GM19467 (cell line): ENCODE measurements around the gene FOXP1.

ENCODE experiments used
- ATAC-seq: cut with Tn5 transposase; IDR thresholded peaks from one replicate; pipeline ENCODE4 v1.9.1; 2021; ENCODE audit warnings: mild to moderate bottlenecking, moderate library complexity; ENCODE audit not compliant: unreplicated experiment

Gene FOXP1

GRCh38 chr3:71166339-71167240, 416.9 kb downstream of the FOXP1 start:
- ATAC-seq = no peak

DNA sequence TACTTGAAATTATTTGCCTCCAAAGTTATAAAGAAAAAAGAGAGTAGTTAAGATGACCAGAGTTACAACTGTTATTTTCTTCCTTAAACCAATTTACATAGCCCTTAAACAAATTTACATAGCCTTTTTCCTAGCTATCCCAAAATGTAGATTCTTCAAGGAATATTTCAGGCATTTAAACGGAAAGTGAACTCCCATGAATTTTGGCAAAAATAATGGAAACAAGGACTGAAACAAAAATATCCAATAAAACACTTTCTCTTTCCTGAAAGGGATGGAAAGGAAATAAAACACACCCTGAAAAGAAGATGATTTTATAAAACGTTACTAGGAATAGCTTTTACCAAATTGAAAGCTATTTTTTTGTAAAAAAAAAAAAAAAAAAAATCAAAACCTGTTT, 418.6 kb downstream of the FOXP1 start:
- no peak for ATAC-seq

DNA sequence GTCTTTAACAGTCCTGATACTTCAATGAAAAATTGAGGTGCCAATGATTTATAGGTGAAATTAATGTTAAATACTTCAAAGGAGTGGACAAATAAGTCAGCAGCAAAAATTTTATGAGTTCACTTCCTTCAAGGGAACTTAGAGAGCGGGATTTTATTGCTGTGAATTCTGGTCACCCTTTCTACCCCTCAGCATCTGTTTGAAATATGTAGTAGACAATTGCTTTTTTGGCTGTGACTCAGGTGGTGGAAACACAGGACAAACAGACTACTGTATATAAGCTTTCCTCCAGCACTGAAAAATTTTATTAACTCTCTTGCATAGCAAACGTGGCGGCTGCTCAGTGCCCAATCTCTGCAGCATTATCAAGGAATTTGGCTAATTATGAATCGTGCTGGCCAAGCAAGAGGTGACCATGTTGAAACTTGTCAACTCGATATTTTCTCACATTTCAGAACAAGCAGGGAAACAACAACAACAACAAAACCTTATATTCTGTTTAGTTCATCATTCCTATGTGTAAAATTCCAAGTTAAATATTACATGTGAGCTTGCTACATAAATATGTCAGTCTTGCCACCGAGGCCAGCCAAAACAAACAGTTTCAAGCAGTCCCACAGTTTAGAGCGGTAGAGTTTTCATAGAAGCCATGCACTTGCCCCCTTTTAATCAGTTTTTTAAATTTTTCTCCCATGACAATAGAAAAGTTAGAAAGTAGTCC, 420.2 kb downstream of the FOXP1 start:
- no peak for ATAC-seq

- no peak for ATAC-seq
Measured at GRCh38 chr3:71162221-71162620, 421.3 kb downstream of the FOXP1 start.

DNA sequence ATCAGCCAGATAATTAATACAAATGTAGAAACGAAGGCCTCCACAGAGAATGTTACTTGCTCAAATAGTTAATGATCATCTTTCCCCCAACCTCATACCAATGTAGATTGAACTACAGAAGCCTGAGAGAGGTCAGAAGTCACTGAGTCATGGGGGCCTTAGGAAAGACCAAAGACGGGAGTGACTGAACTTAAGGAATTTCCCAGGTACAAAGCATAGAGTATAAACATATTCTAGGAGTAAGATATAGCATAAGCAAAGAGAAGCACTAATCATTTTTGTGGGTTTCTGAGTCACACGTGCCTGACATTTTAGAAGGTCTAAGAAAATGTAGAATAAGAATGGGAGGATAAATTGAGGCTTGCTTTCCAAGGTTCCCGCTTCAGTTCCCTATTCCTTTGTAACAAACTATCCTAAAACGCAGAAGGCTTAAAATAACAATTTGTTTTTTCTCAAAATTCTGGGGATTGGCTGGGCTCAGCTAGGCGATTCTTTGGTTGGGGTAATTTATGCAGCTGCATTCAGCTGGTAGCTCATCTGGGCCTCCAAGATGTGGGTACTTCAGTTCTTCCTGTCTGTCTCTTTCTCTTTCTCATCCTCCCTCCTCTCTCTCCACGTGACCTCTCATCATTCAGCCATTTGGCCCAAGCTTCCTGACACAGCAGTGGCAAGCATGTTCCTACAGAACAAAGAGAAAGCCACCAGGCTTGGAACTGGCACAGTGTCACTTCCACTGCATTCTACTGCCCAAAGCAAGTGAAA, 422.6 kb downstream of the FOXP1 start:
- no peak for ATAC-seq

DNA sequence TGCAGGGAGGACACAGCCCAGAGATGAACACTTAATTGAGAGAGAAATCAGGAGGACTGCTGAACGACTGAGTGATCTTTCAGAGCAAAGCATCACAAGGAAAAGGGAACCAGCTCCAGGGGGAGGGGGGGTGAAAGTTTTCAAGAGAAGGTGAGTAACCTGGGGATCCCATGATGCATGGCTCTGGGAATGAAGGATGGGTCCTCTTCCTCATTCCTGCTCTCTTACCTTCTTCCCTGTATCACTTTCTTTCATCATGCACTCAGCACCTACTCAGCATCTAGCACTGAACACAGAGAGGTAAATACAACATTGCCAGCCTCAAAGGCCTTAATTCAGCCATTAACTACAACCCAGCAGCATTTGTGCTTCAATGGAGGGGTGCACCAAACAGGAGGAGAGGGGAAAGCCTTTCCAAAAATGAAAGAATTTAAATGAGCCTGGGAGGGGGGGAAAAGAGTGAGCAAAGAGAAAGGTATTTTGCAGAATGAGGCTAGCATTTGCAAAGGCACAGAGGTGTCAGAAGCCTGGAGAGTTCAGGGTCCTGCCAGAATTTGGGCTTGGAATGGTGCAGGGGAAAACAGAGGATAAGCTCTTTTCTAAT, 427.4 kb downstream of the FOXP1 start:
- no peak for ATAC-seq

- ATAC-seq = no peak
Measured at GRCh38 chr3:71154846-71155245, 428.7 kb downstream of the FOXP1 start.

DNA sequence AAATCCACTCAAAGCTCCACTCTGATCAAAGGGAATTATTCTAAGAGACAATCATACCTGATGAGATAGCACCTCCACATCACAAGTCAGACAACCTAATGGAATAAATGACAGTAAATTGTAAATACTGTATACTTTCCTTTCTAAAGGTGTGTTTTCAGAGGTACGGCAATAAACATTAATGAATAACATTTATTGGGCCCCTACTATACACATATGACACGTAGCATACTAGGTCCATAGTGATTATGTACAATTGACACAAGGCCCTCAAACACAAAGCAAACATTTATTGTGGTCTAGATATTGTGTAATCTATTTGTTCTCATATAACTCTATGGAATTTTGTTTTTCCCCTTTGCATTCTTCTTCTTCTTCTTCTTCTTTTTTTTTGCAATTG, 429.8 kb downstream of the FOXP1 start:
- no peak for ATAC-seq

- ATAC-seq = no peak
Measured at GRCh38 chr3:71152892-71153265, 430.6 kb downstream of the FOXP1 start.

DNA sequence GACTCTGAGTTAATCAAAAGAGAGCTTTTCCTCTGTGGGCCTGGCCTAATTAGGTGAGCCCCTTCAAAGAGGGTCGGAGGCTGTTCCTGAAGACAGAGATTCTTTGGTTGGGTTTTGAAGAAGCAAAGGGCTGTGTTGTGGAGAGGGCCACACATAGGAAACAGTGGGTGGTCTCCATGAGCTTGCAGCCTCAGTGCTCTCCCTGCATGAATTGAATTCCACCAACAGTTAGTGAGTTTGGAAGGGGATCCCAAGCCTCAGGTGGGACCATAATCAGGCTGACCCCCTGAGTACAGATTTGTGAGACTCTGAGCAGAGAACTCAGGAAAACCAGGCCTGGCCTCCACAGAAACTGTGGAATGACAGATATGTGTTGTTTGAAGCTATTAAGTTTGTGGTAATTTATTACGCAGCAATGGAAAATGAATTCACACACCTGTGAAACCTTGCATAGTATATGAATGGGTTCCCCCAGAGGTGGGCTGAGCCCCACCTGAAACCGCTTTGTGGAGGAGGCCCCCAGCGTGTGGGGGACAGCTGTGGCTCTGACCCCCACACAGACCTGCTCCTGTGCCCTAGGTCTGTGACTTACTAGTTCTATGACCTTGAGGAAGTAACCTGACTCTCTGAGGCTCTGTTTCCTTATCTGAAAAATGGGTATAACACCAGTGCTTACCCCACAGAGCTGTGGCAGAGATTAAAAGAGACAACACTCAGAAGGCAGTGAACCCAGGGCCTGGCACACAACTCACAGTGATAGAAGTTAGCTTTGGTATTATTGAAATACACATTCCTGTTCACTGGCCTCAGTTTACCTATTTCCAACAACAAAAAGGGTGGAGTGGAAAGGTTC, 431.3 kb downstream of the FOXP1 start:
- ATAC-seq = no peak

GRCh38 chr3:71149959-71150954, 433.3 kb downstream of the FOXP1 start:
- ATAC-seq = no peak

DNA sequence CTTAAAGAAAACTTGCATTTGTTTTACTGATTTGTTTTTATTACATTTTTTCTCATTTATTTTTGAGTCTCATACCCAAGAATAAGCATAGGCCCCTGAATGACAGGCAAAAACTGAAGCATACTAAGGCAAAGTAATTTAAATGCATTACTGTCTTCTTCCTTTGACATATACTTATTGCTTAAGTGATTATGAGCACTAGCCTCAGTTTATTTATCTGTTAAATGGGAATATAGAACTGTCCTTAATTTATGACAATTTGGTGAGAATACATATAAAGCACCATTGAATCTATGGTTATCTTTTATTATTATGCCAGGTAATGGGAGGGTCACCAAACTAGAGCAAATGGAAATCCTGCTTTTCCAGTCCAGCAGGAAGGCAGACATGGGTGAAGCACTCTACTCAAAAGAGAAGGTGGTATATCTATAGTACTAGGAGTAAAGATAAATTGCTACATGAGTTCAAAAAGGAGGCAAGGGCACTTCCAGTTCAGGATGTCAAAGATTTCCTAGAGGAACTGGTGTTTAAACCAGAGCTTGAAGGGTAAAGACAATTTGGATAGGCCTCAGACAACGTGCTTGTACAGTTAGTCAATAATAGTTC, 435.0 kb downstream of the FOXP1 start:
- no peak for ATAC-seq

DNA sequence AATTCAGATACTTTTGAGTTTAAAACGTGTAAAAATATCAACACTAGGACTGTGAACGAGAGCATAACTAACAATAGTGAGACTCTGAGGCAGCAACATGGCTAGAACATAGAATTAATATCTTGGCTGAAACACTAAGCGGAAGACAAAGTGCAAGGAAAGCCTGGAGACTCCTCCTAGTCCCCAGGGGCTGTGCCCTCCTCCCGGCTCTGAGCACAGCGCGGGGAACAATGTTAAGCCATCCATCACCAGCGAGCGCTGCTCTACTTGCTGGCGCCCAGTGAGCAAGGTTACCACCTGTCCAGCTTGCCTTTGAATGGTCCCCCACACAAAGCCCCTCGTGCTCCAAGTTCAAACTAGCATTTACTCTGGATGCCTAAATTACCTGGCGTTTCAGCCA, 436.9 kb downstream of the FOXP1 start:
- no peak for ATAC-seq

DNA sequence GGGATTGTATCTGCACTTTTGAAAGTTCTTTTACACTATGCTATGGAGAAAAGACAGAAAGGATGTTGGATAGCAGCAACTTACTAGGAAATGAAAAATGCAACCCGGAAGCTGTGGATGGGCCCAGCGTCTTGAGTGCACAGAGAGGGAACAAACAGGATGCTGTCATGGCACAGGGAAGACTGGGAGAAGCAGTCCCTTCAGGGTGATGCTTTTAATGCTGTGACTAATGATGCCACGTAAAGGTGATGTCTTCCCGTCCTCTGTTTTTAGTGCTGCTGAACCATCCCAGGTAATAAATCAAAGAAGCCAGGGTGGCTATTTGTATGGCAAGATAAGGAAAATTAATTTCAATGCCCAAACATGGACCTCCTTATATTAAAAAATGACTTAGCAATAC, 437.6 kb downstream of the FOXP1 start:
- no peak for ATAC-seq

- no peak for ATAC-seq
Measured at GRCh38 chr3:71144525-71145253, 438.8 kb downstream of the FOXP1 start.

- no peak for ATAC-seq
Measured at GRCh38 chr3:71143493-71143892, 440.0 kb downstream of the FOXP1 start.

GRCh38 chr3:71142441-71143161, 440.9 kb downstream of the FOXP1 start:
- no peak for ATAC-seq
